ENCODE measurements around the gene OR1L1.

The OR1L1 gene

GRCh38 chr9:122661416-122661815, at the start of gene OR1L1:
Gene OR1L1, plus strand, starts transcription at chr9:122661716. Its CDS starts 0 bp downstream, at chr9:122661716.
- Histone ChIP-seq H3K27me3 (replicated peaks) (no peaks in the 10 kb centered on the region), H3K27ac (no peak within 1 kb of the TSS), H3K36me3 (replicated peaks) (no peaks in the 10 kb centered on the region), H3K4me3 (ENCODE audit: low read depth, low read length) (no peak within 1 kb of the TSS)
- TF ChIP-seq CTCF (IDR thresholded peaks at IDR 0.05; ENCODE audit: low read depth, low read length, missing control alignments) = no peak
- DNase-seq = no peak
- in situ Hi-C loops (cut with HindIII; ENCODE audit: low pct_ligation_motif_present, low sequenced_read_pairs) = no loop called here

- Histone ChIP-seq H3K27ac (no peak within 1 kb of the TSS), H3K36me3 (replicated peaks) (no peaks in the 10 kb centered on the region), H3K27me3 (replicated peaks) (no peaks in the 10 kb centered on the region), H3K4me3 (ENCODE audit: low read depth, low read length) (no peak within 1 kb of the TSS)
- in situ Hi-C loops (cut with HindIII; ENCODE audit: low pct_ligation_motif_present, low sequenced_read_pairs) = no loop called here
- no peak for TF ChIP-seq CTCF (IDR thresholded peaks at IDR 0.05; ENCODE audit: low read depth, low read length, missing control alignments)
- DNase-seq = no peak
Observed at GRCh38 chr9:122614362-122614761, 47.2 kb upstream of the OR1L1 start, which contains the start of gene OR1Q1. Gene OR1Q1, plus strand, starts transcription at chr9:122614738. Its CDS starts 0 bp downstream, at chr9:122614738.

- Histone ChIP-seq H3K4me3 (ENCODE audit: low read depth, low read length) (no peak overlapping the region), H3K27ac (no peak overlapping the region), H3K27me3 (replicated peaks) (no peaks in the 10 kb centered on the region), H3K36me3 (replicated peaks) (no peaks in the 10 kb centered on the region)
- TF ChIP-seq CTCF (IDR thresholded peaks at IDR 0.05; ENCODE audit: low read depth, low read length, missing control alignments) = no peak
- no peak for DNase-seq
- in situ Hi-C loops (cut with HindIII; ENCODE audit: low pct_ligation_motif_present, low sequenced_read_pairs) = no loop called here
Observed at GRCh38 chr9:122619996-122620395, 41.5 kb upstream of the OR1L1 start.

- H3K4me3 ChIP-seq (ENCODE audit: low read depth, low read length) = no peak overlapping the region
- no peak for DNase-seq
- in situ Hi-C loops (cut with HindIII; ENCODE audit: low pct_ligation_motif_present, low sequenced_read_pairs) = no loop called here
- H3K27ac ChIP-seq = no peak overlapping the region
- H3K27me3 ChIP-seq (replicated peaks) = no peaks in the 10 kb centered on the region
- no peak for TF ChIP-seq CTCF (IDR thresholded peaks at IDR 0.05; ENCODE audit: low read depth, low read length, missing control alignments)
- no peaks in the 10 kb centered on the region for H3K36me3 ChIP-seq (replicated peaks)
Observed at GRCh38 chr9:122642226-122642625, 19.3 kb upstream of the OR1L1 start.

GRCh38 chr9:122656378-122656777, 5.1 kb upstream of the OR1L1 start:
- no peak for TF ChIP-seq CTCF (IDR thresholded peaks at IDR 0.05; ENCODE audit: low read depth, low read length, missing control alignments)
- no peak overlapping the region for H3K27ac ChIP-seq
- no peaks in the 10 kb centered on the region for H3K27me3 ChIP-seq (replicated peaks)
- H3K36me3 ChIP-seq (replicated peaks) = no peaks in the 10 kb centered on the region
- no peak overlapping the region for H3K4me3 ChIP-seq (ENCODE audit: low read depth, low read length)
- in situ Hi-C loops (cut with HindIII; ENCODE audit: low pct_ligation_motif_present, low sequenced_read_pairs) = no loop called here
- no peak for DNase-seq

- Histone ChIP-seq H3K36me3 (replicated peaks) (no peaks in the 10 kb centered on the region), H3K27ac (no peak within 1 kb of the TSS), H3K4me3 (ENCODE audit: low read depth, low read length) (no peak within 1 kb of the TSS), H3K27me3 (replicated peaks) (no peaks in the 10 kb centered on the region)
- DNase-seq = no peak
- TF ChIP-seq CTCF (IDR thresholded peaks at IDR 0.05; ENCODE audit: low read depth, low read length, missing control alignments) = no peak
- in situ Hi-C loops (cut with HindIII; ENCODE audit: low pct_ligation_motif_present, low sequenced_read_pairs) = no loop called here
Observed at GRCh38 chr9:122657527-122657926, 4.0 kb upstream of the OR1L1 start, which contains the start of gene OR1B1. Gene OR1B1, minus strand, starts transcription at chr9:122657627.
